Type B pancreatic cell (in vitro differentiated cells): ENCODE measurements around the gene EXOC4. TPM values are rescaled to one million over a fixed set of nuclear protein-coding genes. Genes with fewer than 3 reads are reported as not detected.

Experiments used
- DNase-seq: peaks from one replicate; pipeline ENCODE4 v3.0.0; 2021; ENCODE audit warnings: mixed read lengths; ENCODE audit not compliant: unreplicated experiment; ENCODE audit errors: extremely low spot score
- H3K27ac Mint-ChIP-seq: 2 replicates; pipeline ENCODE4 v1.8.0; 2021; ENCODE audit warnings: mild to moderate bottlenecking, mixed read lengths
- H3K27me3 Mint-ChIP-seq: 2 replicates; pipeline ENCODE4 v1.8.0; 2021; ENCODE audit warnings: mixed read lengths
- H3K36me3 Mint-ChIP-seq: 2 replicates; pipeline ENCODE4 v1.8.0; 2021; ENCODE audit warnings: mixed read lengths
- H3K4me1 Mint-ChIP-seq: one replicate; pipeline ENCODE4 v1.8.0; 2021; ENCODE audit warnings: mixed read lengths; ENCODE audit not compliant: unreplicated experiment
- H3K4me3 Mint-ChIP-seq: 2 replicates; pipeline ENCODE4 v1.8.0; 2021; ENCODE audit warnings: mild to moderate bottlenecking, mixed read lengths
- H3K9me3 Mint-ChIP-seq: 2 replicates; pipeline ENCODE4 v1.8.0; 2021; ENCODE audit warnings: mixed read lengths
- total RNA-seq: library from RNA; stranded (reverse); gene quantifications from 2 replicates; pipeline ENCODE4 v1.2.1, GENCODE V29; 2021; ENCODE audit warnings: low replicate concordance
- TF ChIP-seq, protein P1 (sequence below): fragments of 200-600 bp; sonication (generic); conservative IDR thresholded peaks from 2 replicates; pipeline ENCODE4 v1.5.0; 2021; ENCODE audit warnings: antibody characterized with exemption, mild to moderate bottlenecking

EXOC4 gene
- total RNA-seq, 1 donor from 2014 or later, result 95.5 TPM

DNA sequence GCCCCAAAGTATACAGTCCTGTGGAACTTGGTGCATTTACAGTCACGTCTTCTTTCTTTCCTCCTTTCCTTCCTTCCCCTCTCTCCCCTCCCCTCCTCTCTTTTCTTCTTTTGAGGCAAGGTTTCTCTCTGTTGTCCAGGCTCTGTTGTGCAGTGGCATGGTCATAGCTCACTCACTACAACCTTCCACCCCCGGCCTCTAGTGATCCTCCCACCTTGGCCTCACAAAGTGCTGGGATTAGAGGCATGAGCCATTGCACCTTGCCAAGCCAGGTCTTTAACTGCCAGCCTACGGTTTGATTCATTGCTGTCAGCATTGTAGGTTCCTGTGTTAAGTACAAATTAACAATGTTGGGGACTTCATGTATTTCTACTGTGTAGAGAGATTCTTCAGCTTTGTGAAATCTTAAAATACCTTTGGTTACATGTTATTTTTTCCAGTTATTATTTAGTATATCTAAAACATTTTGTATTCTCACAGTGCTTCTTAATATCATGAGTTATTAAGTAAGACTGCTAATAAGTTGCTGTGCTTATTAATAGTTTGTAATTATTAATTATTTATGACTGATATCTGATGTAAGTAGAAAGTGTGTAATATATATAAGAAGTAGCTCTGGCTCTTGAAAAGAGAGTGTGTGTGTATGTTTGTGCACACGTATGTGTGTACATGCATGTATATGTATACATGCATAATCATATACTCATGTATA lies 320.8 kb downstream of the EXOC4 start:
- Mint-ChIP-seq H3K36me3 (no peaks in the 10 kb centered on the region), H3K4me3 (no peak overlapping the region), H3K27ac (no peak overlapping the region), H3K9me3 (no peaks in the 10 kb centered on the region), H3K27me3 (no peaks in the 10 kb centered on the region), H3K4me1 (peaks cover 12% of the 10 kb centered on the region)
- TF ChIP-seq, protein P1, sequence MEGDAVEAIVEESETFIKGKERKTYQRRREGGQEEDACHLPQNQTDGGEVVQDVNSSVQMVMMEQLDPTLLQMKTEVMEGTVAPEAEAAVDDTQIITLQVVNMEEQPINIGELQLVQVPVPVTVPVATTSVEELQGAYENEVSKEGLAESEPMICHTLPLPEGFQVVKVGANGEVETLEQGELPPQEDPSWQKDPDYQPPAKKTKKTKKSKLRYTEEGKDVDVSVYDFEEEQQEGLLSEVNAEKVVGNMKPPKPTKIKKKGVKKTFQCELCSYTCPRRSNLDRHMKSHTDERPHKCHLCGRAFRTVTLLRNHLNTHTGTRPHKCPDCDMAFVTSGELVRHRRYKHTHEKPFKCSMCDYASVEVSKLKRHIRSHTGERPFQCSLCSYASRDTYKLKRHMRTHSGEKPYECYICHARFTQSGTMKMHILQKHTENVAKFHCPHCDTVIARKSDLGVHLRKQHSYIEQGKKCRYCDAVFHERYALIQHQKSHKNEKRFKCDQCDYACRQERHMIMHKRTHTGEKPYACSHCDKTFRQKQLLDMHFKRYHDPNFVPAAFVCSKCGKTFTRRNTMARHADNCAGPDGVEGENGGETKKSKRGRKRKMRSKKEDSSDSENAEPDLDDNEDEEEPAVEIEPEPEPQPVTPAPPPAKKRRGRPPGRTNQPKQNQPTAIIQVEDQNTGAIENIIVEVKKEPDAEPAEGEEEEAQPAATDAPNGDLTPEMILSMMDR, result no peak
- DNase-seq, result no peak

DNA sequence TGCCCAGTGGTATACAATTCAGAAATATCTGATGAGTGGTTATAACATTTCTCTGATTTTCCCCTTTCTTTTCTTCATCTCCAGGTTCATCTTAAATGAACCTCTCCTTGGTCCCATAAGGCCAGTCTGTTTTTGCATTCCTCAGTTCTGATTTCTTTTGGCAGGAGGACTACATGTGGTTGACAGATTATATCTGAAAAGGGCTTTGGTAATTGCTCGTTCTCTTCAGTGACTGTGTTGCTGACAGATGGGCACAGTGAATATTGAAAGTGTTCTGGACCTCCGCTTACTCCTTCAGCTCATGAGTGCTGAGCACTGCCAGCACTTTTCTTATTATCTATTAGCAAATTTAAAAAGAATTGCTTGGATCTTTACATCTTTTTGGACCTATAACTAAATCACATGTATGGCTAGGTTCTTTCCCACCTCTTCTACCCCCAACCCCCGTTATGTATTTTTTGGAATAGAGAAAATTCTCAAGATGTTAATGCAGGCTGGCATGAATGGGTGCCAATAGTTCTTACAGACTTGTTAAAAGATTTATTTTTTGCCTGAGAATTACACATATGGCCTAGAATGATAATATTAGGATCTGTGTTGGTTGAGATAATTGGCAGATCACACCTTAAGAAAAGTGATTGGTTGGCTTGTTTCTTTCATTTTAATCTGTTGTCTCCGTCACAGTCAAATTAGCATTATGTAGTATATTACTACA lies 323.0 kb downstream of the EXOC4 start:
- Mint-ChIP-seq H3K4me1 (peaks cover 12% of the 10 kb centered on the region), H3K36me3 (peaks cover 5% of the 10 kb centered on the region), H3K27ac (no peak overlapping the region), H3K4me3 (no peak overlapping the region), H3K9me3 (peaks cover 4% of the 10 kb centered on the region), H3K27me3 (no peaks in the 10 kb centered on the region)
- no peak for DNase-seq
- TF ChIP-seq, protein P1, result no peak

- TF ChIP-seq, protein P1, result no peak
- H3K9me3 Mint-ChIP-seq, result peaks cover 4% of the 10 kb centered on the region
- no peak overlapping the region for H3K4me3 Mint-ChIP-seq
- H3K27me3 Mint-ChIP-seq, result no peaks in the 10 kb centered on the region
- H3K27ac Mint-ChIP-seq, result no peak overlapping the region
- DNase-seq, result no peak
- H3K4me1 Mint-ChIP-seq, result peaks cover 12% of the 10 kb centered on the region
- peaks cover 8% of the 10 kb centered on the region for H3K36me3 Mint-ChIP-seq
Observed at GRCh38 chr7:133576612-133577168, 323.8 kb downstream of the EXOC4 start.

GRCh38 chr7:133582766-133583523 lies 330.1 kb downstream of the EXOC4 start:
- Mint-ChIP-seq H3K27me3 (no peaks in the 10 kb centered on the region), H3K4me1 (peaks cover 10% of the 10 kb centered on the region), H3K4me3 (no peak overlapping the region), H3K9me3 (peaks cover 4% of the 10 kb centered on the region), H3K27ac (no peak overlapping the region), H3K36me3 (peaks cover 15% of the 10 kb centered on the region)
- TF ChIP-seq, protein P1, result no peak
- DNase-seq, result no peak

DNA sequence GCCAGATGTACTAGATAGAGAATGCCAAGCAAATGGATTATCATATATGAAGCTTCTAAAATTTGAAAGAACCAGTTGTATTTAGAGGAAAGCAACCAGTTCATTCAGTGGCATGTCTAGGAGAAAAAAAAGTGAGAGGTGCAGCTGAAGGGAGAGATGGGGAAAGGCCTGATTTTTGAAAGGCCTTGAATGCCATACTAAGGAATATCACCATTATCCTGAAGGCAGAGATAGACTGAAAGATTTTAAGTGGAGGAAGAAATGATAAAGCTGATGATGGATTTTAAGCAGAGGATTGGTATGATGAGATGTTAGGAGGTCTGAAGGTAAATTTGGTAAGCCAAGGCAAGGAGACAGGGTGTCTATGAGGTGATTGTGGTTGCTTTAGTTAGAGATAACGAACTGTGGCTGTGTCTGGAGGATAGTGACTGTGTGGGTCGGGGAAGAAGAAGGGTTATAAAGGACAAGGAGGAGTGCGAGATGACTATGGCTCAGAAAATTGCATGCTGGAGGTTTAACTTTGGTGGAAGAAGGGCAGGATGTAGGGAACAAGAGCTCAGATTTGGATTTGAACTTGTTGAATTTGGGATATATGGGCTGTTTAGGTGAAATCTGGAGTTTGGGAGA lies 330.8 kb downstream of the EXOC4 start:
- no peak overlapping the region for H3K27ac Mint-ChIP-seq
- peaks cover 13% of the 10 kb centered on the region for H3K4me1 Mint-ChIP-seq
- no peak for DNase-seq
- peaks cover 15% of the 10 kb centered on the region for H3K36me3 Mint-ChIP-seq
- peaks cover 4% of the 10 kb centered on the region for H3K9me3 Mint-ChIP-seq
- TF ChIP-seq, protein P1, result no peak
- H3K4me3 Mint-ChIP-seq, result no peak overlapping the region
- H3K27me3 Mint-ChIP-seq, result no peaks in the 10 kb centered on the region
